MCF 10A (cell line): ENCODE data around the gene GCGR. TPM values are rescaled to one million over a fixed set of nuclear protein-coding genes. Genes with fewer than 3 reads are reported as not detected.
A peak's percentile ranks its signal among the peaks of the same experiment; 100 is the strongest.

Source experiments
- BruUV-seq: library from RNA; stranded (reverse); fragments of 400-500 nt; replicated peaks from 2 replicates; lab custom pipeline; 2021; lab: Mats Ljungman, UMichigan
- CTCF ChIA-PET: fragments of 300-600 bp; sonication (Branson Sonifier 250); formaldehyde crosslinking; extraction: SDS; loops from one replicate; lab custom pipeline; 2021; ENCODE audit warnings: antibody characterized with exemption, inconsistent platforms; lab: Yijun Ruan, JAX
- POLR2A ChIA-PET: fragments of 300-600, 350-650 bp; sonication (Branson Sonifier 250); formaldehyde crosslinking; extraction: SDS; loops from one replicate; lab custom pipeline; 2020; ENCODE audit warnings: antibody characterized with exemption, inconsistent platforms; lab: Yijun Ruan, JAX
- DNase-seq: peaks from one replicate; pipeline ENCODE4 v3.0.0-alpha.2; 2018; ENCODE audit not compliant: unreplicated experiment
- H3K27ac Mint-ChIP-seq: one replicate; pipeline ENCODE4 v1.8.0; 2022; ENCODE audit warnings: mild to moderate bottlenecking, low read depth, mixed read lengths; ENCODE audit not compliant: unreplicated experiment
- H3K27me3 Mint-ChIP-seq: one replicate; pipeline ENCODE4 v1.8.0; 2022; ENCODE audit warnings: mixed read lengths; ENCODE audit not compliant: insufficient read depth, unreplicated experiment
- H3K36me3 Mint-ChIP-seq: one replicate; pipeline ENCODE4 v1.8.0; 2022; ENCODE audit warnings: mild to moderate bottlenecking, moderate library complexity, mixed read lengths; ENCODE audit not compliant: insufficient read depth, unreplicated experiment
- H3K4me1 Mint-ChIP-seq: one replicate; pipeline ENCODE4 v1.8.0; 2022; ENCODE audit warnings: mixed read lengths; ENCODE audit not compliant: insufficient read depth, unreplicated experiment
- H3K4me3 Mint-ChIP-seq: one replicate; pipeline ENCODE4 v1.8.0; 2022; ENCODE audit warnings: mild to moderate bottlenecking, moderate library complexity, mixed read lengths; ENCODE audit not compliant: unreplicated experiment
- H3K9me3 Mint-ChIP-seq: one replicate; pipeline ENCODE4 v1.8.0; 2022; ENCODE audit warnings: mixed read lengths; ENCODE audit not compliant: unreplicated experiment
- intact Hi-C: fragments of 100-400 bp; cut with micrococcal nuclease; formaldehyde crosslinking; loops from 2 replicates; pipeline ENCODE4 v1.14.1; 2022
- total RNA-seq: library from RNA; stranded (reverse); gene quantifications from 2 replicates; pipeline ENCODE4 v1.2.3, GENCODE V29; 2022
- TF ChIP-seq, protein P1 (sequence below): fragments of 200-600 bp; IDR thresholded peaks from one replicate; pipeline ENCODE4 v1.8.0; 2022; ENCODE audit warnings: antibody characterized with exemption, mild to moderate bottlenecking; ENCODE audit not compliant: unreplicated experiment

Gene GCGR
- total RNA-seq, 1 experiment from 2014 or later: not detected

GRCh38 chr17:81794509-81794908 lies 9.4 kb upstream of the GCGR start:
- Mint-ChIP-seq H3K27me3 (peaks cover 6% of the 10 kb centered on the region), H3K9me3 (no peaks in the 10 kb centered on the region), H3K4me1 (no peaks in the 10 kb centered on the region), H3K27ac (no peak overlapping the region), H3K4me3 (no peak overlapping the region), H3K36me3 (no peaks in the 10 kb centered on the region)
- DNase-seq: peak; percentile 51
- CTCF ChIA-PET: interaction anchor here (0.7 kb wide), 1 partner anchor 693 kb away, joined by 3 read pairs; no protein-coding TSS in a partner anchor
- no TSS peak for BruUV-seq
- POLR2A ChIA-PET: interaction anchor here (0.6 to 0.7 kb wide), 2 partner anchors 59 to 69 kb away, joined by 3 read pairs; no protein-coding TSS in a partner anchor
- TF ChIP-seq, protein P1, sequence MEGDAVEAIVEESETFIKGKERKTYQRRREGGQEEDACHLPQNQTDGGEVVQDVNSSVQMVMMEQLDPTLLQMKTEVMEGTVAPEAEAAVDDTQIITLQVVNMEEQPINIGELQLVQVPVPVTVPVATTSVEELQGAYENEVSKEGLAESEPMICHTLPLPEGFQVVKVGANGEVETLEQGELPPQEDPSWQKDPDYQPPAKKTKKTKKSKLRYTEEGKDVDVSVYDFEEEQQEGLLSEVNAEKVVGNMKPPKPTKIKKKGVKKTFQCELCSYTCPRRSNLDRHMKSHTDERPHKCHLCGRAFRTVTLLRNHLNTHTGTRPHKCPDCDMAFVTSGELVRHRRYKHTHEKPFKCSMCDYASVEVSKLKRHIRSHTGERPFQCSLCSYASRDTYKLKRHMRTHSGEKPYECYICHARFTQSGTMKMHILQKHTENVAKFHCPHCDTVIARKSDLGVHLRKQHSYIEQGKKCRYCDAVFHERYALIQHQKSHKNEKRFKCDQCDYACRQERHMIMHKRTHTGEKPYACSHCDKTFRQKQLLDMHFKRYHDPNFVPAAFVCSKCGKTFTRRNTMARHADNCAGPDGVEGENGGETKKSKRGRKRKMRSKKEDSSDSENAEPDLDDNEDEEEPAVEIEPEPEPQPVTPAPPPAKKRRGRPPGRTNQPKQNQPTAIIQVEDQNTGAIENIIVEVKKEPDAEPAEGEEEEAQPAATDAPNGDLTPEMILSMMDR: no peak
- intact Hi-C loops: no loop called here

GRCh38 chr17:81801327-81801726 lies 2.6 kb upstream of the GCGR start:
- POLR2A ChIA-PET: interaction anchor here (0.7 kb wide), 2 partner anchors 42 to 1074 kb away, joined by 3 read pairs; no protein-coding TSS in a partner anchor
- H3K4me1 Mint-ChIP-seq: no peaks in the 10 kb centered on the region

GRCh38 chr17:81802048-81802758 lies 1.7 kb upstream of the GCGR start:
- Mint-ChIP-seq H3K9me3 (no peaks in the 10 kb centered on the region), H3K27ac (no peak overlapping the region), H3K27me3 (peaks cover 71% of the 10 kb centered on the region), H3K4me3 (no peak overlapping the region), H3K4me1 (no peaks in the 10 kb centered on the region), H3K36me3 (no peaks in the 10 kb centered on the region)
- no TSS peak for BruUV-seq
- CTCF ChIA-PET: interaction anchor here (0.6 kb wide), 1 partner anchor 216 kb away, joined by 3 read pairs; no protein-coding TSS in a partner anchor
- TF ChIP-seq, protein P1: no peak
- POLR2A ChIA-PET: no interaction called here
- intact Hi-C loops: no loop called here
- no peak for DNase-seq

More at GRCh38 chr17:81801327-81801726, 2.6 kb upstream of the GCGR start:
- H3K9me3 Mint-ChIP-seq: no peaks in the 10 kb centered on the region
- DNase-seq: no peak
- intact Hi-C loops: no loop called here
- H3K27ac Mint-ChIP-seq: no peak overlapping the region
- no TSS peak for BruUV-seq
- peaks cover 66% of the 10 kb centered on the region for H3K27me3 Mint-ChIP-seq
- TF ChIP-seq, protein P1: no peak
- CTCF ChIA-PET: no interaction called here
- H3K36me3 Mint-ChIP-seq: no peaks in the 10 kb centered on the region
- no peak overlapping the region for H3K4me3 Mint-ChIP-seq

GRCh38 chr17:81802856-81803643 lies 900 bp upstream of the GCGR start:
- BruUV-seq: no TSS peak
- CTCF ChIA-PET: interaction anchor here (0.6 kb wide), 1 partner anchor 215 kb away, joined by 3 read pairs; no protein-coding TSS in a partner anchor

More at GRCh38 chr17:81802856-81803643, 900 bp upstream of the GCGR start:
- TF ChIP-seq, protein P1: no peak
- Mint-ChIP-seq H3K27ac (no peak overlapping the region), H3K4me1 (no peaks in the 10 kb centered on the region), H3K9me3 (no peaks in the 10 kb centered on the region), H3K27me3 (peaks cover 80% of the 10 kb centered on the region), H3K4me3 (no peak overlapping the region), H3K36me3 (no peaks in the 10 kb centered on the region)
- DNase-seq: no peak
- POLR2A ChIA-PET: no interaction called here
- intact Hi-C loops: no loop called here
